Measurements from ENCODE around the gene NELFE.

Gene NELFE

GRCh38 chr6:31972709-31973350, 14.1 kb upstream of the NELFE start:
- no peak for DNase-seq (ENCODE audit: low spot score)

- peak; percentile 96 for DNase-seq (ENCODE audit: low spot score)
Measured at GRCh38 chr6:31971993-31972708, 13.4 kb upstream of the NELFE start, which contains the start of gene DXO. Gene DXO, minus strand, starts transcription at chr6:31972138. Its CDS starts 463 bp downstream, at chr6:31971675.

- no peak for DNase-seq (ENCODE audit: low spot score)
Measured at GRCh38 chr6:31971279-31971992, 12.7 kb upstream of the NELFE start.

GRCh38 chr6:31970604-31971271, 12.0 kb upstream of the NELFE start:
- no peak for DNase-seq (ENCODE audit: low spot score)

GRCh38 chr6:31969712-31970603, 11.2 kb upstream of the NELFE start:
- DNase-seq (ENCODE audit: low spot score): no peak

- DNase-seq (ENCODE audit: low spot score): no peak
Measured at GRCh38 chr6:31968791-31969711, 10.3 kb upstream of the NELFE start.

GRCh38 chr6:31968326-31968725, 9.6 kb upstream of the NELFE start:
- DNase-seq (ENCODE audit: low spot score): no peak

GRCh38 chr6:31967926-31968320, 9.2 kb upstream of the NELFE start:
- DNase-seq (ENCODE audit: low spot score): no peak

- no peak for DNase-seq (ENCODE audit: low spot score)
Measured at GRCh38 chr6:31966997-31967925, 8.5 kb upstream of the NELFE start.

GRCh38 chr6:31966506-31966905, 7.7 kb upstream of the NELFE start:
- DNase-seq (ENCODE audit: low spot score): no peak

- no peak for DNase-seq (ENCODE audit: low spot score)
Measured at GRCh38 chr6:31965700-31966099, 6.9 kb upstream of the NELFE start.

- DNase-seq (ENCODE audit: low spot score): no peak
Measured at GRCh38 chr6:31963921-31964320, 5.2 kb upstream of the NELFE start.

- no peak for DNase-seq (ENCODE audit: low spot score)
Measured at GRCh38 chr6:31961616-31962015, 2.8 kb upstream of the NELFE start.

- no peak for DNase-seq (ENCODE audit: low spot score)
Measured at GRCh38 chr6:31958412-31958740, 395 bp downstream of the NELFE start.

- DNase-seq (ENCODE audit: low spot score): no peak
Measured at GRCh38 chr6:31956796-31957195, 2.0 kb downstream of the NELFE start.

- no peak for DNase-seq (ENCODE audit: low spot score)
Measured at GRCh38 chr6:31954511-31954910, 4.3 kb downstream of the NELFE start.

GRCh38 chr6:31952890-31953289, 5.9 kb downstream of the NELFE start:
- no peak for DNase-seq (ENCODE audit: low spot score)

GRCh38 chr6:31952140-31952805, 6.5 kb downstream of the NELFE start:
- peak; percentile 65 for DNase-seq (ENCODE audit: low spot score)
